ENCODE results near the gene ATXN7L3B.
"Not testable (repeated sequence)": the region's sequence is repeated elsewhere in the genome, so short reads cannot be mapped to it uniquely, and the experiment has no call there.

ATXN7L3B gene

GRCh38 chr12:74537707-74538385 is at the start of gene ATXN7L3B:
TSS of gene ATXN7L3B (plus strand) at chr12:74537835. CDS start at chr12:74538113, 278 bp downstream.
- DNase-seq = peak; percentile 98
- H3K27me3 Mint-ChIP-seq = no peaks in the 10 kb centered on the region
- no peaks in the 10 kb centered on the region for H3K9me3 Mint-ChIP-seq
- H3K4me3 Mint-ChIP-seq = peak within 1 kb of the TSS; percentile 97
- peaks cover 56% of the 10 kb centered on the region for H3K36me3 Mint-ChIP-seq (ENCODE audit: low read depth)
- peak within 1 kb of the TSS; percentile 99 for H3K27ac Mint-ChIP-seq
- peaks cover 52% of the 10 kb centered on the region for H3K4me1 Mint-ChIP-seq (ENCODE audit: low read depth)

GRCh38 chr12:74488134-74488533 is 49.5 kb upstream of the ATXN7L3B start:
- H3K4me3 Mint-ChIP-seq = no peak overlapping the region
- H3K9me3 Mint-ChIP-seq = no peaks in the 10 kb centered on the region
- no peak for DNase-seq
- H3K27me3 Mint-ChIP-seq = peaks cover 1% of the 10 kb centered on the region
- H3K4me1 Mint-ChIP-seq (ENCODE audit: low read depth) = peaks cover 13% of the 10 kb centered on the region
- H3K36me3 Mint-ChIP-seq (ENCODE audit: low read depth) = no peaks in the 10 kb centered on the region
- no peak overlapping the region for H3K27ac Mint-ChIP-seq

GRCh38 chr12:74489543-74489942 is 48.1 kb upstream of the ATXN7L3B start:
- no peak for DNase-seq
- no peak overlapping the region for H3K4me3 Mint-ChIP-seq
- no peak overlapping the region for H3K27ac Mint-ChIP-seq
- H3K9me3 Mint-ChIP-seq = no peaks in the 10 kb centered on the region
- H3K36me3 Mint-ChIP-seq (ENCODE audit: low read depth) = no peaks in the 10 kb centered on the region
- peaks cover 13% of the 10 kb centered on the region for H3K4me1 Mint-ChIP-seq (ENCODE audit: low read depth)
- peaks cover 3% of the 10 kb centered on the region for H3K27me3 Mint-ChIP-seq

GRCh38 chr12:74490390-74491064 is 47.1 kb upstream of the ATXN7L3B start:
- Mint-ChIP-seq H3K4me1 (ENCODE audit: low read depth) (peaks cover 13% of the 10 kb centered on the region), H3K36me3 (ENCODE audit: low read depth) (no peaks in the 10 kb centered on the region), H3K27ac (no peak overlapping the region), H3K9me3 (no peaks in the 10 kb centered on the region), H3K4me3 (peak overlapping the region; percentile 41), H3K27me3 (peaks cover 6% of the 10 kb centered on the region)
- DNase-seq = no peak

GRCh38 chr12:74491374-74491773 is 46.3 kb upstream of the ATXN7L3B start:
- H3K36me3 Mint-ChIP-seq (ENCODE audit: low read depth) = no peaks in the 10 kb centered on the region
- no peak for DNase-seq
- H3K4me3 Mint-ChIP-seq = no peak overlapping the region
- H3K27me3 Mint-ChIP-seq = peaks cover 6% of the 10 kb centered on the region
- peaks cover 13% of the 10 kb centered on the region for H3K4me1 Mint-ChIP-seq (ENCODE audit: low read depth)
- H3K27ac Mint-ChIP-seq = no peak overlapping the region
- H3K9me3 Mint-ChIP-seq = no peaks in the 10 kb centered on the region

- DNase-seq = no peak
- H3K27me3 Mint-ChIP-seq = peaks cover 3% of the 10 kb centered on the region
- H3K9me3 Mint-ChIP-seq = peaks cover 3% of the 10 kb centered on the region
- no peaks in the 10 kb centered on the region for H3K4me1 Mint-ChIP-seq (ENCODE audit: low read depth)
- no peak overlapping the region for H3K4me3 Mint-ChIP-seq
- H3K36me3 Mint-ChIP-seq (ENCODE audit: low read depth) = no peaks in the 10 kb centered on the region
- H3K27ac Mint-ChIP-seq = no peak overlapping the region
Measured at GRCh38 chr12:74499192-74499591, 38.4 kb upstream of the ATXN7L3B start.

GRCh38 chr12:74508873-74509657 is 28.6 kb upstream of the ATXN7L3B start:
- not testable (repeated sequence) for DNase-seq; H3K4me3 Mint-ChIP-seq; H3K36me3 Mint-ChIP-seq (ENCODE audit: low read depth); H3K9me3 Mint-ChIP-seq; H3K27ac Mint-ChIP-seq; H3K4me1 Mint-ChIP-seq (ENCODE audit: low read depth)
- H3K27me3 Mint-ChIP-seq = peaks cover 20% of the 10 kb centered on the region

- Mint-ChIP-seq H3K27ac (no peak overlapping the region), H3K36me3 (ENCODE audit: low read depth) (no peaks in the 10 kb centered on the region), H3K4me3 (no peak overlapping the region), H3K9me3 (no peaks in the 10 kb centered on the region), H3K27me3 (peaks cover 25% of the 10 kb centered on the region), H3K4me1 (ENCODE audit: low read depth) (no peaks in the 10 kb centered on the region)
- DNase-seq = no peak
Measured at GRCh38 chr12:74509886-74510285, 27.7 kb upstream of the ATXN7L3B start.

GRCh38 chr12:74514098-74514872 is 23.4 kb upstream of the ATXN7L3B start:
- H3K27ac Mint-ChIP-seq = no peak overlapping the region
- no peak for DNase-seq
- no peaks in the 10 kb centered on the region for H3K36me3 Mint-ChIP-seq (ENCODE audit: low read depth)
- H3K4me1 Mint-ChIP-seq (ENCODE audit: low read depth) = no peaks in the 10 kb centered on the region
- H3K27me3 Mint-ChIP-seq = peaks cover 25% of the 10 kb centered on the region
- H3K9me3 Mint-ChIP-seq = no peaks in the 10 kb centered on the region
- H3K4me3 Mint-ChIP-seq = no peak overlapping the region

GRCh38 chr12:74515849-74516248 is 21.8 kb upstream of the ATXN7L3B start:
- peaks cover 22% of the 10 kb centered on the region for H3K27me3 Mint-ChIP-seq
- H3K36me3 Mint-ChIP-seq (ENCODE audit: low read depth) = no peaks in the 10 kb centered on the region
- H3K9me3 Mint-ChIP-seq = no peaks in the 10 kb centered on the region
- no peak overlapping the region for H3K4me3 Mint-ChIP-seq
- DNase-seq = no peak
- no peaks in the 10 kb centered on the region for H3K4me1 Mint-ChIP-seq (ENCODE audit: low read depth)
- H3K27ac Mint-ChIP-seq = no peak overlapping the region

- no peak overlapping the region for H3K4me3 Mint-ChIP-seq
- H3K36me3 Mint-ChIP-seq (ENCODE audit: low read depth) = no peaks in the 10 kb centered on the region
- no peaks in the 10 kb centered on the region for H3K9me3 Mint-ChIP-seq
- H3K27me3 Mint-ChIP-seq = peaks cover 26% of the 10 kb centered on the region
- no peak for DNase-seq
- no peak overlapping the region for H3K27ac Mint-ChIP-seq
- no peaks in the 10 kb centered on the region for H3K4me1 Mint-ChIP-seq (ENCODE audit: low read depth)
Measured at GRCh38 chr12:74526535-74526934, 11.1 kb upstream of the ATXN7L3B start.

- Mint-ChIP-seq H3K36me3 (ENCODE audit: low read depth) (no peaks in the 10 kb centered on the region), H3K9me3 (no peaks in the 10 kb centered on the region), H3K4me3 (no peak overlapping the region), H3K4me1 (ENCODE audit: low read depth) (no peaks in the 10 kb centered on the region), H3K27ac (no peak overlapping the region), H3K27me3 (peaks cover 19% of the 10 kb centered on the region)
- DNase-seq = no peak
Measured at GRCh38 chr12:74527491-74527890, 10.1 kb upstream of the ATXN7L3B start.

GRCh38 chr12:74530676-74531075 is 7.0 kb upstream of the ATXN7L3B start:
- Mint-ChIP-seq H3K4me3 (no peak overlapping the region), H3K9me3 (no peaks in the 10 kb centered on the region), H3K4me1 (ENCODE audit: low read depth) (peaks cover 2% of the 10 kb centered on the region), H3K27ac (no peak overlapping the region), H3K36me3 (ENCODE audit: low read depth) (no peaks in the 10 kb centered on the region), H3K27me3 (peaks cover 8% of the 10 kb centered on the region)
- DNase-seq = no peak

GRCh38 chr12:74535536-74535935 is 2.1 kb upstream of the ATXN7L3B start:
- no peak for DNase-seq
- Mint-ChIP-seq H3K4me3 (no peak overlapping the region), H3K4me1 (ENCODE audit: low read depth) (peaks cover 30% of the 10 kb centered on the region), H3K36me3 (ENCODE audit: low read depth) (peaks cover 33% of the 10 kb centered on the region), H3K27me3 (no peaks in the 10 kb centered on the region), H3K27ac (no peak overlapping the region), H3K9me3 (no peaks in the 10 kb centered on the region)

All from activated T-cell treated with anti-CD3 and anti-CD28 coated beads, Interleukin-2, amount 50 U/mL, for 24 hours (primary cell).